ENCODE measurements around the gene PNKD.

- TF ChIP-seq POLR2A (IDR thresholded peaks at IDR 0.05): no peak
- TF ChIP-seq POLR2AphosphoS5 (IDR thresholded peaks at IDR 0.05): no peak
Measured at GRCh38 chr2:218366621-218367414, 96.5 kb downstream of the PNKD start.
